ENCODE measurements around the gene PWP1.

PWP1 gene

DNA sequence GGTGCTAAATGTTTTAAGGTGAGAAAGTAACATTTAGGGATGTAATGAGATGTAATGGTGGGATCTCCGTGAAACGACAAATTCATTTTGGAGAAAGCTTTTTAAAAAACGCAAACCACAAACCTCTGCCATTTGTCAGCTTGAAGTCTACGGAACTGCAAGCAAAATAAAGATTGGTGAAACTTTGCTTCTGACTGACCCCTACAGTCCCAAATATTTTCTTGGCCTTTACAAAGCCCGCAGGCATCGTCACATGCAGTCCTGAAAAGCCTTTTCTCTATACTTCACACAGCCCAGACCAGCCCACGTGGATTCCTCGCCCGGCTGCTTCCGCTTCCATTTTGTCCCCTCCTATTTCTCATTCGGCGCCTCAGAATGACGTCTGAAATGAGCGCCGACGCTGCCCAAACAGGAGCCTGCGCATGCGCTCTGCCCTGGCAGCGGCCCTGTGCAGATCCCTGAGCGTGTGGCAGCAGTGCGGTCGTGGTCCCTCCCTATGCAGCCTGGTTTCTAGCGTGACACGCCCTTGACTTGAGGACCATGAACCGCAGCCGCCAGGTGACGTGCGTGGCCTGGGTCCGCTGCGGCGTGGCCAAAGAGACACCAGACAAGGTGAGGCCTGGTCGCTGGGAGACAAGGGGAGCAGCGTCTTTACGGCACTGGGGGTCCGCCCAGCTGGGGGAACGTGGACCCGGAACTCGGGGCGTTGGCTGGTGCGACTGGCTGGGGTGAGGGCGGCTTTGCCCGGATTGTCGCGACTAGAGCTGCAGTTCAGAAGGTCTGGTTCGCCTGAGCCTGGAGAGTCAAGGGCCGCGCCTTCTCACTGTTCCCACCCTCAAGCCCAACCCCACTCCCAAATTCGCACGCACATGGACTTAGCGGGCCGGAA lies at the start of gene PWP1:
PWP1 (plus strand) TSS at position 440 of the 889 bp plus-strand sequence; CDS start at position 541, 101 bp downstream.
- no peak for DNase-seq

DNA sequence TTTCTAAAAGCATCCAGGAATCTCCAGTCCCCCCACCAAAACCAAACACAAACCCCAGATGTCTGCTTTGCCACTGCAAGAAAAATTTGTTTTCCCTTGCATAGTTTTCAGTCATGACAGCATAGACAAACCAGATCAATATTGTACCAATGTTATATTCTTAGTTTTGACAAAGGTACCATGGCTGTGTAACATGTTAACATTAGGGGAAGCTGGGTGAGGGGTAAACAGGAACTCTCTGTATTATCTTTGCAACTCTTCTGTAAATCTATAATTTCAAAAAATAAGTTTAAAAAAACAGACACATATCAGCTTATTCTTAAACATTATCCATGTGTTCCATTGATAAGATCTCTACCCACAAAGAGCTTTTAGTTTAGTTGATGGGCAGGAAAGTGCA lies 44.4 kb upstream of the PWP1 start:
- DNase-seq = no peak

DNA sequence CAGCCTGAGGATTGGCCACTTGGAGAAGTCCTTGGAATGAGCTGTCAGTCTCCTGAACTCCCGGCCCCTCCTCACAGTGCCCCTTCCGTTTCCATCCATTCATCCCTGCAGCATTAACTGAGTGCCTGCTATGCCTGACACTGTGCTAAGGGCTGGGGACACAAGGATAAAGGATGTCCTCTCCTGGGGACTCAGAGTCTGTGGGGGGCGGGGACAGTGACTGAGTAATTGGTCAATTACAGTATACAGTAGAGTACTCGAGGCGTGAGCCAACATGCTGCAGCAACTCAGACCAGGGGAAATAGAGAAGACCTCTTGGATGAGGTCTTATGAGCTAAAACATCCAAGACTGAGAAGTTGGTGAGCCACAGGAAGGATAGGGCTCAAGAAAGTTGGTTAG lies 43.4 kb upstream of the PWP1 start:
- DNase-seq = no peak

DNA sequence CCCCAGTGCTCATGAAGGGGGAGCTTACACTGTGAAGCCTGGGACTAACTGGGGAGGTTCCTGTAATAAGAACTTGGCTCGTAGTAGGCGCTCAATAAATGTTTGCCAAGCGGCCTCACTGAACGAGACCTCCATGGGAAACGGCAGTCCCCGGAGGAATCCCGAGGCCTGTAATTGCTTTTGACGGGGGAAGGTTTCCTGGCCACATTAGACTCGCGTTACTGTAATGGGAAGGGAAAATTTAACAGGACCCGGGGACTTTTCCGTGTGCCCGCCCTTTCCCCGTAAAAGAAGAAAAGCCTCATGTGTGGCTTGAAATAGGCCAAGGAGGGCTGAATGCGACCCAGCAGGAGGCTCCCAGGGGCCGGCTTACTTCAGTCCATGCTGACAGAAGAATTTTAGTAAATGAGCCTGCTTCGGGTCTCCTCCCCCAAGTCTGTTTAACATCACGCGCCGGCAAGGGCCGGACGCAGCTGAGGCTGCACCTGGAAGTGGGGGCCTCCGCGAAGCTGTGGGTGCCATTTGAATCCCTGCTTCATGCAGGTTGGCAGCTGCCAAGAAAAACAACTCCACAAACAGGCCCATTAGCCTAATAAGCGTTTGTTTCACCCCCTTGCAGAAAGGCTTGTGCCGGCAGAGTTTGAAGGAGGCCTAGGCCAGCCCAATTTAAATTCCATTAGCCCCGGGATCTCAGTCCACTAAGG lies 39.8 kb upstream of the PWP1 start:
- DNase-seq = no peak

DNA sequence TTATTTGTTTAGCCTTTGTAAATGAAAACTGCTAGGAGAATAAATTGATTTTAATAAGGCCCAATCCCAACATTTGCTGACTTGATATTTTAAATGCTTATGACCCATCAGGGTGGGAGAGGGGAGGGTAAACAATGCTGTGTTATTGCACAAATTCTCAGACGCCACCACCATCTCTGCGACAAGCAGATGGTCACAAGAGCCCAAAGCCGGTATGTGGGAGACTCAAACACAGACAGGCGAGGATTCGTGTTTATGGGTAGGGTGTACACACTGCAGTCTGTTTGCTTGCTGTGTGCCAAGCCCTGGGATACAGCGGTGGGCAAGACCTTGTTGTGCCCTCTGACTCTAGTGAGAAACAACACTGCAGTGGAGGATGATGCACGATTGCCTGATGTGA lies 39.2 kb upstream of the PWP1 start:
- no peak for DNase-seq

DNA sequence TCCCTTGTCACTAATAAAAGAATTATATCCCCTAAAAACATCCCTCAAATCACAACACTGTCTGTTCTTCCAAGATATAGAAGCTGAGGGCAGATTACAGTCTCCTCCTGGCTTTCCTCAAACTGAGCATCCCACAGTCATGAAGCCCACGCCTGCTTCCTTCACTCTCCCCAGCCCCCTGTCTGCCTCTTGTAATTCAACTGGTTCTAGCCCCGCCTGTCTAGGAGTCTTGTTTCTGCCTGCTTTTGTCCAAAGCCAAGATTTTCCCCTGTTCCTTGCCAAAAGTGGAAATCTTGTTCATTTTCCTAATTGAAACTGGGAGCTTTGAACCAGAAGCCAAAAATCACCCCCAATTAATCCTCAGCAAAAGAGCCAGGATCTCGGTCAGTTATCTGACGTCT lies 35.9 kb upstream of the PWP1 start:
- no peak for DNase-seq

DNA sequence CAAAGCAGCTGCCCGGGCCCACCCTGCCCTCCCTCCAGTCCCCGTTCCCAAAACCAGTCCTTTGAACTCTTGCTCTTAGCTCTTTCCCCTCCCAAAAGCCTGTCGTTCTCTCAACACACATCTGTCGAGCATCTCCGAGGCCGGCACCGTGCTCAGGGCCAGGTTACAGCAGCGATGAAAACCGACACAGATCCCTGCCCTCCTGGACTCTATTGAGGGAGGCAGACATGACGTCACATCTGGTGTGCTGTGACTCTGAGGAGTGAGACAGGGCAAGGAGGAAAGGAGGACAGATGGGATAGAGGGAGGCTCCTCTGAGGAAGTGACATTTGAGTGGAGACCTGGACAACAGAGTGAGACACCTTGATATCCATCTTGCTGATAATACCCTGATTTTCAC lies 34.6 kb upstream of the PWP1 start:
- no peak for DNase-seq

DNA sequence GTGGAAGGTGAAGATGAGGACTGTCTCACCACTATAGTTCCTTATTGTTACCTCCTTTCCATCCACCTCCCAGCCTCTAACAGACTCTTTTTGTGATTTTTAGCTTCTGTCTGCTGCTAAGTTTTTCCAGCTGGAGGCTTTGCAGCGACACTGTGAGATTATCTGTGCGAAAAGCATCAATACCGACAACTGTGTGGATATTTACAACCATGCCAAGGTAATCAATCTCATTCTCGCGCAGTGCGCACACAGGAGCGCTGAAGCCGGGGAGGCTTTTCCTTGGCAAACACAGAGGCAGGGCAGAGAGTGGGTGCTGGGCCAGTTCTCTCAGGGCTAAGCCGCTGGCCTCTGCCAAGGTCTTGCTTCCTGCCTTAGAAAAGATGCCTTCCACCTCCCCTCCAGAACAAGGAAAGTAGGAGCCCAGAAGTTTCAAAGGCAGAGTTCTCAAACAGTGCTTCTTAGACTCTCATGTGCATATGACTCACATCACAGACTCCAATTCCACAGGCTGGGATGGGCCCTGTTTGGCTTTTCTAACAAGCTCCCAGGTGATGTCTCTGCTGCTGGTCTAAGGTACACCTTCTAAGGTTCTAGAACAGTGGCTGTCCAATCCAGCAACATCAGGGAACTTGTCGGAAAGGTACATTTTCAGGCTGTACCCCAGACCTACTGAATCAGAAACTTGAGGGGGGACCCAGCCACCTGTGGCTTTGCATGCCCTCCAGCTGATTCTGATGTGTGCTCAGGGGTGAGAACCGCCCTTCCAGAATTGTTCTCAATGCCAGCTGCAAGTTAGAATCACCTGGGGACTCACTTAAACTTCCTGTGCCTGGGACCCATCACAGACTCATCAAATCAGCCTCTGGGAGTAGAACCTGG lies 33.8 kb upstream of the PWP1 start:
- DNase-seq = no peak

DNA sequence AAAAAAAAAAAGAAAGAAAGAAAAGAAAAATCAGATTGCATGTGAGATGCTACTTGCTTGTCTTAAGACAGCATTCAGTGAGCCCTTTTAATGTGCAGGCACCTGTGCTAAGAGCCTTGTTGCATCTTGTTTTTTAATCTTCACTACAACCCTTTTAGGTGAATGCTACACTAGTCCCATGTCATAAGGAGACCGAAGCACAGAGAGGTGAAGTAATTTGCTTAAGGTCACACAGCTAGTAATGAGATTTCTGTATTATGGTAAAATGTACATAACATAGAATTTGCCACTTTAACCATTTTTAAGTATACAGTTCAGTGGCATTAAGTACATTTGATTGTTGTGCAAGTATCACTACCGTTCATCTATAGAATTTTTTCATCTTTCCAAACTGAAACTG lies 32.1 kb upstream of the PWP1 start:
- no peak for DNase-seq

DNA sequence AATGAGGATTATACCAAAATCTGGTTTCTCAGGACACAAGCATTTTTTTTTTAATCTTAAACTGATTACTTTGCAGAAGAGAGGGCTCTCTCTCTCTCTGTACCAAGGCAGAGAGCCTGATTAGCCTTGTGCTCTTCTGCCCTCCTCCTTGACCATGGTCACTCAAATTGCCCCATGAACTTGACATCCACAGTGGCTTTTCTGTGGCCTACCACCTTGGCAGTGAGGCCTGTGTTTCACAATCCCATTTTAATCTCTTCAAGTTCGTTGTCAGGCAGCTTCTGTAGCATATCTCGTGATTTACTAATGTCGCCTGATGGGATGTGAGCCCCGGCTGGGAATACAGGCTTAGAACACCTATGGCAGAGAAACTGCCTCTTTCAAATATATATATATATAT lies 30.7 kb upstream of the PWP1 start:
- no peak for DNase-seq

DNA sequence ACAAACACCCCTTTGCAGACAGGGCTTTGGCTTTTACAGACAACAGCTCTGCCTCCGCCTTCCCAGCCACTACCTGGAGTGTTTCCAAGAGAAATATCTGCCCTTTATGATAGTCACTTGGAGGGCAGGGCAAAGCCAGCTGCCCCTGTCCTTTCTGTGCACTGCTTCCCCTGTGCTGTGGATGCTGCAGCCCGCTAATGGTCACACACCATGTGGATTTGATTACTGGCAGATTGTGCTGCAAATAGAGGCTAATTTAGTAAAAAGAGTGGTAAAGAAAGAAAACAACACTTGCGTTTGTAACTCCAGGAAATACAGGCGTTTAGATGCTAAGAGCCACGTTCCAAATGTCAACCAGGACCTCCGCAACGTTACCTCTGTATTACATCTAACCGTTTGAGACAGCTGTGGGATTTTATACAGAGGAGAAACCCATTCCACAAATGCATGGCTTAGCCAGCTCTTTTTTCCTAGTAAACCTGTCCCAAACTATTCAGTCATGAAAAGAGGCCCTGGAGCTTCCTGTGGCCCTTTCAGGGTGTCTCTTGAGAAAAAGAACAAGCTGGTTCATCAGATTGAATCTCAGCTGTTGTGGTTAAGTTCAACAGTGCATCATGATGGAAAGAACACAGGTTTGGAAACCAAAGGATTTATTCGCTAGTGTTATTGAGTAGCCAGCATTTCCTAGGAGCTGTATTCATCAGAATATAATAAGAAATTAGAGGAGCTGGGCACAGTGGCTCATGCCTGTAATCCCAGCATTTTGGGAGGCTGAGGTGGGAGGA lies 30.1 kb upstream of the PWP1 start:
- no peak for DNase-seq

DNA sequence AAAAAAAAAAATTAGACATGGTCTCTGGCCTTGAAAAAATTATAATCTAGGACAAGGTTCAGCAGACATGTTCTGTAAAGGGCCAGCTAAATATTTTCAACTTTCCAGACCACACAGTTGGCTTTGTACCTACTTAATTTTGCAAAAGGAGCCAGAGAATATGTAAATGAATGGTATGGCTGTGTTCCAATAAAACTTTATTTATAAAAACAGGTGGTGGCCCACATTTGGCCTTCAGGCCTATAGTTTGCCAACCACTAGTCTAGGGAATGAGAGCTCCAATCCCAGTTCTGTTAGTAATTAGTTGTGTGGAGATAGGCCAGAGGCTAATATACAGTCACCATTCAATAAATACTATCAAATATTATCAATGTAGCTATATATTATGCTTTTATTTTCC lies 29.3 kb upstream of the PWP1 start:
- DNase-seq = no peak

DNA sequence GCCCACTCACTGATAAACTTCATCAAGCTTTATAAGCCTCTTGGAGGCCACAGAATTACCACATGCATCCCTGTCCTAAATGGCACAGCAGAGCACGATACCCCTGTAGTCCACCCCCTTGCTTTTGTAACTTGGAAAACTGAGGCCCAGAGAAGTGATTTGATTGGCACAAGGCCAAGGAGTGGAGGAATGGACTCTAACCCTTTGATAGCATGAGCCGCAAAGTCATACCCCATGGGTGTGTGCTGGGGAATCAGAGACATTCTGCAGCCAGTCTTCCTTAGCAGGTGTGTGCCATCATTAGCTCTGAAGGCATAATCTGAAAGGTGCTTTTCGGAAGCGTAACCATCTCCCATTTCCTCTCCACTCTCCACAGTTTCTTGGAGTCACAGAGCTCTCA lies 28.5 kb upstream of the PWP1 start:
- DNase-seq = no peak

DNA sequence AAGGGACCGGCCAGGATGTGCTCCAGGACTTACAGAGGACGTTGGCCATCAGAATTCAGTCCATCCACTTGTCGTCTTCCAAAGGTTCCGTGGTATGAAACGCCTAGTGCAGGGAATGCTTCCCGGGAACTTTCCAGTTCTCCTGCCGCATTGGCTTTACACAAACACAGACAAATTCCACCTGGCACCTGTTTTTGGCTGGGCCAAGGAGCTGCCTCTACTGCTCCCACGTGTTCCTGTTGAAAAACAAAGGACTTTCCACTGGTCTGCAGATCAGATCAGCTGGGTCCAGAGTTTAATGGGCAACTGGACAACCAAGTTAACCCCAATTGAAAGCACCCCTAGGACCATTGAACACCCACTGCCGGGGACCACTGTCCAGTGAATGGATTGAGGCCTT lies 28.0 kb upstream of the PWP1 start:
- no peak for DNase-seq

DNA sequence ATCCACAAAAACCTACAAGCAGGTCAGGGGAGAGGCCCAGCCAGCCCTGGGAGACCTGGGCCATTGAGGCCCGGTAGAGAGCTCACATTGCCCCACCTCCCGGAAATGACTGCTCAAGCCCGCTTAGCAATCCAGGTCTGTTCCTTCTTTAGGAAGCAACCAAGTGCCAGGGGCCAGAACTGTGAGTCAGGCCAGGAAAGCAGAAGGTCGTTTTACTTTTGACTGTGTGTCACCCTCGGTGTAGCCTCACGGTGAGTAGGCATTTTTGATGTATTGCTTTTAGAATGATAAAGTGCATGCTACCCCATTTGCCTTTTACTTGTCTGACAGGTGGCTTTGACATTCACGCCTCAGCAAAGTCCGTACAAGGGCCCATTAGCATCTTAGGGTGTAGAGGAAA lies 25.4 kb upstream of the PWP1 start:
- DNase-seq = no peak

DNA sequence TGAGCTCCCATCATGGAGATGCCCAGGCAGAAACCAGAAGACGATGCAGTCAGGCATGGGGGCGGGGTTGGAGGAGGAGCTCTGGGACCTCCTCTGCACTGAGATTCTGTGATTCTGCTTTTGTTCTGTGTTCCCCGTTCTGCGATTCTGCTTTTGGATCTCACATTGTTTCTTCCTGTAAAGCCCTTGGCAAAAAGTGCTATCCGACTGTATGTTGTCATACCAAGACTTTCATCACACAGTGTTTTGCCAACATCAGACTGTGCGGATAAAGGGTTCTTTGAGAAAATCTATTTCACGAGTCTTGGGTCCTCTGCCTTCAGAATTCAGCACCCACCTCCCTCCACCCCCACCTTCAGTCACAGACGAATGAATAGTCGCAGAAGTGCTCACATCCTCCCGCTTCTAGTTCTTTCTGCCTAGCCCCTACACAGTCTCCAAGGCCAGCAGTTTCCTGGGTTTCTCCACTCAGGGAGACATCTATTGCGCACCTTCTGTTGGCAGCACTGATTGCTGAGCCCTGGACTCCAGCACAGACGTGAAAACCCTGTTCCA lies 24.7 kb upstream of the PWP1 start:
- DNase-seq = no peak

DNA sequence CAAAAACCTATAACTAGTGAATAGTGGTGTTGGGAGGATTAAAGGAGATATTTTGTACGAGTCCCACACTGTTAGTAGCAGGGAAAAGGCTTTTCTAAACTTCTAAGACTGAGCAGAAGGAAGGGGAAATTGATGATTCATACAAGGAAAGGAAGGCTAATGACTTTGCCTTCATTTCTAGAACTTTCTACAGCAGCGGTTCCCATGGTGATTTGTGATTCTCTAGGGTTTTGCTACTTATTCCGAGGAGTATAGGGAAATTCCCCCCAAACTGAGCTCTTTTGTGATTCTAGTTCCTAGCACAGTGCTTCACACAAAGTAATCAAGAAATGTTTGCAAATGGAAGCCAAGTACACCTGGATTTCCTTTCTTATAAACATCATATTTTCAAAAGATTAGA lies 23.8 kb upstream of the PWP1 start:
- DNase-seq = no peak

DNA sequence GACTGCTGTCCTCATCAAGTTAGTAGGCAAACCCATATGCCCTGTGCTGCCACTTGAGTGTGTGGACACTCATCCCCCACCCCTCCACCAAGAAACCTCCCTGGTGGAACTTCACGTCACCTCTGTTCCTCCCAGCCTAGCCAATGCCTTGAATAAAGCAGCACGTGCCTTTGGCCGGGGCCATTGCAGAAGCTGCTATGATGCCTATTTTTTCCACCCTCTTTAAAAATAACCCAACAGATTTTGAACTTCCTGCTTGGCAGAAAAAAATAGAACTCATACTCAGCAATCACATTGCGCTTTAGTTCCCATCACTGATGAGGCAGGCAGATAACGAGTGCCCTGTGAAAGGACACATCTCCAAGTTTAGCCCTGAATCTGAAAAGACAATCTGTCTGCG lies 23.1 kb upstream of the PWP1 start:
- DNase-seq = no peak

DNA sequence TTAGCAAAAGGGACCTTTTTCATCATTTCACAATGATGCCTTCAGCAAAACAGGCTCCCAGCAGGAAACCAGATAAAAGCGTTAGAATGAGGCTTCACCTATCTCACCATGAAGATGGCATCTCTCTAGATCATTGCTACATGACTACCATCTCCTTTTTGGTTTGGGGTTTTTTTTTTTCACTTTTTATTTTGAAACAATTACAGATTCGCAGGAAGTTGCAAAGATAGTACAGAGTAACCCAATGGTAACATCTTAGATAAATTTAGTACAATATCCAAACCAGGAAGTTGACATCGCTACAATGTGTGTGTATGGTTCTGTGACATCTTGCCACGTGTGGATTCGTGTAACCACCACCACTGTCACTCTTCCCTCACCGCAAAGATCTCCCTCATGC lies 22.3 kb upstream of the PWP1 start:
- DNase-seq = no peak

DNA sequence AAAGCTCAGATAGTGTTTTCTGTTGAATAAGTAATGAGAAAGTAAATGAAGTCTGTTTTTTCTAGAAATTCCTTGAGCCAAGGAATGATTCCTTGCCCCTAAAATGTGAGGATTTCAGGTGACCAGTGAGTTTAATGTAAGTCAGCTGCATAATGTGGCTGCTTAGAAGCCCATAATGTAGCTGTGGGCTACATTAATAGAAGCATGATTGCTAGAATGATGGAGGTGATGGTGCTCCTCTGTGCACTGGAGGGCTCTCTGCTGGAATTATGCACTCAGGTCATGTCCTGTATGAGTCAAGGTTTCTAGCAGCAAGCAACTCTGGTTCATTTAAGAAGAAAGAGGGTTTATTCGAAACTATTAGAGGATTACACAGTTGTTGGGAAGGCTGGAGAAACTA lies 19.6 kb upstream of the PWP1 start:
- DNase-seq = no peak

DNA sequence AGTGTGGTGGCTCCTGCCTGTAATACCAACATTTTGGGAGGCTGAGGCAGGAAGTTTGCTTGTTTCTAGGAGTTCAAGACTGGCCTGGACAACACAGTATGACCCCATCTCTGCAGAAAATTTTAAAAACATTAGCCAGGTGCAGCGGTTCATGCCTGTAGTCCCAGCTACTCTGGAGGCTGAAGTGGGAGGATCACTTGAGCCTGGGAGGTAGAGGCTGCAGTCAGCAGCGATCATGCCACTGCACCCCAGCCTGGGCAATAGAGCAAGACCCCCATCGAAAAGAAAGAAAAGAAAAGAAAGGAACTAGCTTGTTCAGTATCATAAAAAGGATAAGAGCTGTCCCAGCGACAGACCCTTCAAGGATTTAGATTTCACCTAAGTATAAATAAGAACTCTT lies 18.1 kb upstream of the PWP1 start:
- no peak for DNase-seq
